ENCODE data around the gene LRTM2. TPM values are rescaled to one million over a fixed set of nuclear protein-coding genes. Genes with fewer than 3 reads are reported as not detected.

Gene LRTM2
- total RNA-seq, 3 donors from 2014 or later (not counting 1 experiment from before 2014, with no cell fraction given), result not detected

DNA sequence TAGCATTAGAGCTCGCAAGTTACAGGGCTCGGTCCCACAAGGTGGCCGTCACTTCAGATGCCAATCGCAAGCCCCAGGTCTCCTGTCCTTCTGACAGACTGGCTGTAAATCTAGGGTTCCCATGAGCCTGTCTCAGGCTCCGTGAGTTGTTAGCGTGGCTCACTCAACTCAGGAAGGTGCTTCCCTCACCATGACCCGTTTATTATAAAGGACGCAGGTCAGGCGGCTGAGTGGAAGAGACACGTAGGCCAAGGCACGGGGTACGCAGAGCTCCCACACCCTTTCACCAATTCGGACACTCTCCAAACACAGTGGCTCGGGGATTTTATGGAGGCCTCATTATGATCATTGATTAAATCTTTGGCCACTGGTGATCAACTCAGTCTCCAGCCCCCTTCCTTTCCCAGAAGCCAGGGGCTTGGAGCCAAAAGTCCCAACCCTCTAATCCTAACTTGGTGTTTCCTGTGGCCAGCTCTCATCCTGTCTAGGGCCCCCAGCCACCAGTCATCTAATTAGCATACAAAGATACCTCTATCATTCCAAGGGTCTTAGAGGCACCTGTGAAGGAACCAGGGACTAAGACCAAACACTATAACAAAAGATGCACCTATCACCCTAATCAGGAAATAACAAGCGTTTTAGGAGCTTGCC lies 25.8 kb upstream of the LRTM2 start:
- H3K4me3 Mint-ChIP-seq, result peak overlapping the region; percentile 47
- DNase-seq, result no peak
- Histone ChIP-seq H3K27ac (ENCODE audit: low read length) (no peak overlapping the region), H3K27me3 (ENCODE audit: control insufficient read depth, insufficient read depth, low read length) (no peaks in the 10 kb centered on the region), H3K4me1 (ENCODE audit: control insufficient read depth, insufficient read depth, low read length) (peaks cover 36% of the 10 kb centered on the region), H3K36me3 (ENCODE audit: control insufficient read depth, insufficient read depth, low read length) (no peaks in the 10 kb centered on the region), H3K9me3 (ENCODE audit: control insufficient read depth, insufficient read depth, low read length) (no peaks in the 10 kb centered on the region), H3K4me3 (ENCODE audit: low read length) (no peak overlapping the region)
- TF ChIP-seq, protein P1, sequence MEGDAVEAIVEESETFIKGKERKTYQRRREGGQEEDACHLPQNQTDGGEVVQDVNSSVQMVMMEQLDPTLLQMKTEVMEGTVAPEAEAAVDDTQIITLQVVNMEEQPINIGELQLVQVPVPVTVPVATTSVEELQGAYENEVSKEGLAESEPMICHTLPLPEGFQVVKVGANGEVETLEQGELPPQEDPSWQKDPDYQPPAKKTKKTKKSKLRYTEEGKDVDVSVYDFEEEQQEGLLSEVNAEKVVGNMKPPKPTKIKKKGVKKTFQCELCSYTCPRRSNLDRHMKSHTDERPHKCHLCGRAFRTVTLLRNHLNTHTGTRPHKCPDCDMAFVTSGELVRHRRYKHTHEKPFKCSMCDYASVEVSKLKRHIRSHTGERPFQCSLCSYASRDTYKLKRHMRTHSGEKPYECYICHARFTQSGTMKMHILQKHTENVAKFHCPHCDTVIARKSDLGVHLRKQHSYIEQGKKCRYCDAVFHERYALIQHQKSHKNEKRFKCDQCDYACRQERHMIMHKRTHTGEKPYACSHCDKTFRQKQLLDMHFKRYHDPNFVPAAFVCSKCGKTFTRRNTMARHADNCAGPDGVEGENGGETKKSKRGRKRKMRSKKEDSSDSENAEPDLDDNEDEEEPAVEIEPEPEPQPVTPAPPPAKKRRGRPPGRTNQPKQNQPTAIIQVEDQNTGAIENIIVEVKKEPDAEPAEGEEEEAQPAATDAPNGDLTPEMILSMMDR (IDR thresholded peaks at IDR 0.05), result no peak
- no peaks in the 10 kb centered on the region for H3K27me3 Mint-ChIP-seq (ENCODE audit: low read depth in 2 of 2)
- H3K27ac Mint-ChIP-seq, result no peak overlapping the region
- intact Hi-C loops (cut with micrococcal nuclease), result loop anchor here (5.0 kb wide), 1 partner anchor 498 kb away; no protein-coding TSS in a partner anchor
- 96% methylated on average over 15 of the region's 15 CpGs for WGBS (ENCODE audit: insufficient coverage)
- H3K4me1 Mint-ChIP-seq, result peaks cover 22 to 30% of the 10 kb centered on the region in 2 donors
- no peaks in the 10 kb centered on the region for H3K9me3 Mint-ChIP-seq
- no peaks in the 10 kb centered on the region for H3K36me3 Mint-ChIP-seq
- ATAC-seq, result no peak

DNA sequence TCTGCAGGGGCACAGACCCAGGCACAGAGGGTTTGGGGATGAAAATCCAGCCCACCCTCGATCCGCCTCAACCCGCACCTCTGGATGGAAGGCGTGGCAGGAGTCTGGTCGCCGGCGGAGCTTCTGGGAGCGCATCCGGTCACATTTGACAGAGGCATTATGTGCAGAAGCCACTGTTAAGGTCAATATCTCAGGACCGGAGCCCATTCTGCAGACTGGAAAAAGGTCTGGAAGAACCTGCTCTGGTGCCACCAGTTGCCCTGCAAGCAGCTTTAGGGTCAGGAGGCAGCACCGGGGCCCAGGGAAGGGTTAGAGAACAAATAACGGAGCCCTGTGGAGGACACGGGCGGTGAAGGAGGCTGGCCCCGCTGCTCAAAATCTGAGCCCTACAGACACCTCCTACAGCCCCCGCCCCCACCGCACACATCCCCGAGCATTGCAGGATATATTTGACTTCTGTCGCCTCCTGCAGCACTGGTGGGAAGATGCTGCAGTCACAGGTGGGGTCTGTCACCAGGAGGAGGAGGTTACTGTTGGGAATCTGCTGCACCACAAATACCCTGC lies 25.1 kb upstream of the LRTM2 start:
- ATAC-seq (no peak), DNase-seq (no peak)
- H3K4me1 Mint-ChIP-seq, result peaks cover 22 to 30% of the 10 kb centered on the region in 2 donors
- intact Hi-C loops (cut with micrococcal nuclease), result loop anchor here (5.0 kb wide), 1 partner anchor 497 kb away; no protein-coding TSS in a partner anchor
- no peaks in the 10 kb centered on the region for H3K27me3 Mint-ChIP-seq (ENCODE audit: low read depth in 2 of 2)
- H3K36me3 Mint-ChIP-seq, result no peaks in the 10 kb centered on the region
- H3K27ac Mint-ChIP-seq, result peak overlapping the region; percentile 72 to 83
- TF ChIP-seq, protein P1 (IDR thresholded peaks at IDR 0.05), result no peak
- H3K4me3 Mint-ChIP-seq, result peak overlapping the region; percentile 90
- H3K4me1 ChIP-seq (ENCODE audit: control insufficient read depth, insufficient read depth, low read length), result peaks cover 36% of the 10 kb centered on the region
- no peaks in the 10 kb centered on the region for H3K27me3 ChIP-seq (ENCODE audit: control insufficient read depth, insufficient read depth, low read length)
- H3K27ac ChIP-seq (ENCODE audit: low read length), result no peak overlapping the region
- H3K4me3 ChIP-seq (ENCODE audit: low read length), result no peak overlapping the region
- 89% methylated on average over 19 of the region's 19 CpGs for WGBS (ENCODE audit: insufficient coverage)
- H3K36me3 ChIP-seq (ENCODE audit: control insufficient read depth, insufficient read depth, low read length), result no peaks in the 10 kb centered on the region
- H3K9me3 Mint-ChIP-seq, result no peaks in the 10 kb centered on the region
- no peaks in the 10 kb centered on the region for H3K9me3 ChIP-seq (ENCODE audit: control insufficient read depth, insufficient read depth, low read length)

DNA sequence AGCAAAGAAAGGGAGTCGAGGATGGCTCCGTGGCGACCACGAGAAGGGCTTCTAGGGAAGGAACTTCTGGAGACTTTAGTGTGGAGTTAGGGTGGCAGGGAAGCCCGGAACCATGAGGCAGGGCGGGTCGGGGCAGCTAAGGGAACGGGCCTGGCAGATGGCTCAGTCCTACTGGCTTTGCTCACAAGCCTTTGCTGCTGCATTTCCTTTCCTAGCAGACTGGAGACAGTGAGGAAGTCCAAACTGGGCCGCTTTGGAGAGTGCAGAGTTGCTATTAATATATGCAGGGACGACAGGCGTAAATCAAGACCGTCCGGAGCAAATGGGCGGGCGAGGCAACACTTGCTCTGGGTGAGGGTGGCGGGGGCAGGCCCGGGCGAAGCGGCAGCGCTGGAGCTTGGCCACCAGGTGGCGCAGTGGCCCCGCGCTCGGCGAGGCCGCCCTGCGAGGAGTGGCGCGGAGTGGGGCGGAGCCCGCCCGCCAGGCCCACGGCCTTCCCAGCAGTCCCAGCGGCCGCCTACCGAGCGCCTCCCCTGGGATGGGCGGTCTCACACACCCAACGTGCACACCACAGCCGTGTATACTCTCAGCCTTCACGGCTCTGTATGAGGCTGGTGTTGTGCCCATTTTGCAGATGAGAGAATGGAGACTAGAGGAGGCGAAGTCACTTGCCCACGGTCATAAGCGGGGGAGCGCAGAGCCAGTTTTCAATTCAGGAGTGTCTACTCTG lies 24.4 kb upstream of the LRTM2 start:
- WGBS (ENCODE audit: insufficient coverage), result 8% methylated on average over 45 of the region's 45 CpGs
- DNase-seq (peak; percentile 92 to 97), ATAC-seq (peak; percentile 89 to 97 (median 95))
- TF ChIP-seq, protein P1 (IDR thresholded peaks at IDR 0.05), result peak; percentile 89
- Mint-ChIP-seq H3K27me3 (ENCODE audit: low read depth in 2 of 2) (no peaks in the 10 kb centered on the region), H3K4me3 (peak overlapping the region; percentile 90), H3K9me3 (no peaks in the 10 kb centered on the region), H3K4me1 (peaks cover 16 to 24% of the 10 kb centered on the region in 2 donors), H3K36me3 (no peaks in the 10 kb centered on the region), H3K27ac (peak overlapping the region; percentile 72 to 83)
- intact Hi-C loops (cut with micrococcal nuclease), result loop anchor here (1.0 to 5.0 kb wide), 2 partner anchors 144 to 496 kb away; no protein-coding TSS in a partner anchor
- H3K4me1 ChIP-seq (ENCODE audit: control insufficient read depth, insufficient read depth, low read length), result peaks cover 29% of the 10 kb centered on the region
- peak overlapping the region; percentile 75 for H3K27ac ChIP-seq (ENCODE audit: low read length)
- H3K36me3 ChIP-seq (ENCODE audit: control insufficient read depth, insufficient read depth, low read length), result no peaks in the 10 kb centered on the region
- peak overlapping the region; percentile 75 for H3K4me3 ChIP-seq (ENCODE audit: low read length)
- no peaks in the 10 kb centered on the region for H3K27me3 ChIP-seq (ENCODE audit: control insufficient read depth, insufficient read depth, low read length)
- no peaks in the 10 kb centered on the region for H3K9me3 ChIP-seq (ENCODE audit: control insufficient read depth, insufficient read depth, low read length)
